B cell (primary cell): ENCODE measurements around the gene MPEG1.

Experiments used
- EZH2 ChIP-seq: IDR thresholded peaks from 2 replicates; pipeline ENCODE4 v1.6.1; 2012; ENCODE audit warnings: borderline replicate concordance, low read depth, mild to moderate bottlenecking, moderate library complexity, low read length; ENCODE audit not compliant: insufficient read depth, poor library complexity, severe bottlenecking
- TF ChIP-seq, protein P1 (sequence below): fragments of 200-600 bp; IDR thresholded peaks from one replicate; pipeline ENCODE4 v1.8.0; 2022; ENCODE audit warnings: antibody characterized with exemption, mild to moderate bottlenecking

GRCh38 chr11:59178402-59178801 lies 34.3 kb downstream of the MPEG1 start:
- TF ChIP-seq, protein P1, sequence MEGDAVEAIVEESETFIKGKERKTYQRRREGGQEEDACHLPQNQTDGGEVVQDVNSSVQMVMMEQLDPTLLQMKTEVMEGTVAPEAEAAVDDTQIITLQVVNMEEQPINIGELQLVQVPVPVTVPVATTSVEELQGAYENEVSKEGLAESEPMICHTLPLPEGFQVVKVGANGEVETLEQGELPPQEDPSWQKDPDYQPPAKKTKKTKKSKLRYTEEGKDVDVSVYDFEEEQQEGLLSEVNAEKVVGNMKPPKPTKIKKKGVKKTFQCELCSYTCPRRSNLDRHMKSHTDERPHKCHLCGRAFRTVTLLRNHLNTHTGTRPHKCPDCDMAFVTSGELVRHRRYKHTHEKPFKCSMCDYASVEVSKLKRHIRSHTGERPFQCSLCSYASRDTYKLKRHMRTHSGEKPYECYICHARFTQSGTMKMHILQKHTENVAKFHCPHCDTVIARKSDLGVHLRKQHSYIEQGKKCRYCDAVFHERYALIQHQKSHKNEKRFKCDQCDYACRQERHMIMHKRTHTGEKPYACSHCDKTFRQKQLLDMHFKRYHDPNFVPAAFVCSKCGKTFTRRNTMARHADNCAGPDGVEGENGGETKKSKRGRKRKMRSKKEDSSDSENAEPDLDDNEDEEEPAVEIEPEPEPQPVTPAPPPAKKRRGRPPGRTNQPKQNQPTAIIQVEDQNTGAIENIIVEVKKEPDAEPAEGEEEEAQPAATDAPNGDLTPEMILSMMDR: no peak
- TF ChIP-seq EZH2: no peak
